GF-D8 (cell line): Measurements from ENCODE around the gene ANXA2.
"Not testable (repeated sequence)": the region's sequence is repeated elsewhere in the genome, so short reads cannot be mapped to it uniquely, and the experiment has no call there.

Source experiments
- DNase-seq: peaks from one replicate; lab custom pipeline; 2025; lab: John Stamatoyannopoulos, UW

The ANXA2 gene

DNA sequence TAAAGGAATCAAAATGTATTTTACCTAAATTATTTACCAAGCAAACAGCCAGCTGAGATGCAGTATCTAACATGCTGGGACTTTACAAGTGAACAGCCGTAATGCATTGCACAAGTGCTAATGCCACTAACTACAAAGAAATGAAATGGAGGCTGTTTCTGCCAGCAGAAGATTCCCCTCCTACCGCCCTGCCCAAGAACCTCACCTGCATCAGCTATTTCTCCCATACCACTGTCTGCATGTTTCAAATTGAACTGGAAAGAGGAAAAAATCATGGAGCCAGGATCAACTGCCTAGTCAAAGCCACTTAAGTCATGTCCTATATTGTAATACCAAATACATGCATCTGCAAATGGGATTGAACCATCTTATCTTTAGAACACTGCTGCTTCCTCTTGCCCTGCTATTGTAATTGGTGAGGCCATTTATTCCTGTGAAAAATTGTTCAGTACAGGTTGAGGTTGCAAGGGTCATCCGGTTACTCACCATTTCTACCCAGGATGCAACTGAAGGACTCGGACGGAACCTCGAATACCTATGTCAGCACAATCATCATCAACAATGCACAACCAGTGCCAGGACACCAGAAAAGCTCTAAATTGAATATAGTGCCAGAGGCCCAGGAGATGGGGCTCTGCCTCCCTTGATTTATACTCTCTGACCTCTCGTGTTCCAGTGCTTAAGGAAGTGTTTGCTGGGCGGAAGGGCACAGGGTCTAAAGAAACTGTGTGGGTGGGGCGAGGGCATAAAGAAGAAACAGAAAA, 27.5 kb downstream of the ANXA2 start:
- no peak for DNase-seq

- no peak for DNase-seq
Measured at GRCh38 chr15:60369696-60370095, 28.1 kb downstream of the ANXA2 start.

DNA sequence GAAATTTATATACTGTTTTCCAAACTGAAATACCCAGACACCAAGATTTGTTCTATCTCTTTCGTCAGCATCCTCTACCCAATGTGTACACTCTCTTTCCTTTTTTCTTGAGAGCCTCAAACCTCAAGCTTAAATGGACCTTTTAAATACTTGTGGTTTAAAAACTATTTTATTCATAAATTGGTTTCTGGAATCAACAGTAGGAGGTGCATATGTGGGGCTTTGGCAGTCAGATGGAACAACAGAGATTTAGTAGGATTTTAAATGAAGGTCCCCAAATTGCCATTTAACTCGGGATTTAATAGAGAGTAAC, 33.2 kb downstream of the ANXA2 start:
- no peak for DNase-seq

GRCh38 chr15:60363903-60364611, 33.7 kb downstream of the ANXA2 start:
- no peak for DNase-seq

DNA sequence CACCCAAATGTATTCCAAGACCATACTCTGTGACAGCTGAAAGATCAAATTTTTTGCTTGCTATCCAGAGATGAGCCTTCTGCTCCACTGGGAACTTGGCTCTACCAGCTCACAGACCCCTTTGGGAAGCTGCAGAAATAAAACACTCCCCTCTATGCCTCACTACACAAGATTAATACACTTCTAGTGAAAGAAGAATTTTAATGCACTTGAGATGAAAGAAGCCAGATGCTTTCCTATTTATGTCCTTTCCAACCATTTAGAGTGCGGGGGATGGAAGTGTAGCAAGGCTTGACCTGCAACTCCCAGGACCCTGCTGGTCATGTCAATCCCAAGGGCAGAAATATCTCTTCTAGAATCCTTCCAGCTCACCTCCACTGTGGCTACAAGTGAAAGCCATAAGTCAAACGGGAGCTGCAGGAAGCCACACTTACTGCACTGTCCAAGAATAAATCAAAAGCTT, 34.7 kb downstream of the ANXA2 start:
- no peak for DNase-seq

GRCh38 chr15:60362321-60363086, 35.3 kb downstream of the ANXA2 start:
- DNase-seq: no peak

DNA sequence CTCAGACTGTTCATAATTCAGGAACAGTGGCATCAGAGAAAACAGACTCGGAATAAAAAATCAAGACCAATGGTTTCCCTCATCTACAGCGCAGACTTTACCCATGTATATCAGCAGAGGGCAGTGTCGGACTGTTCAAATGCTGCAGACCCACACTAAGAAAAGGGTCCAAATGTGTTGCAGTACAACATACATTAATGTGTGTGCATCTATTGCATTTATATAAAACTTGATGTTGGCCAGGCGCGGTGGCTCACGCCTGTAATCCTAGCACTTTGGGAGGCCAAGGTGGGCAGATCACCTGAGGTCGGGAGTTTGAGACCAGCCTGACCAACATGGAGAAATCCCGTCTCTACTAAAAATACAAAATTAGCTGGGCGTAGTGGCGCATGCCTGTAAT, 38.0 kb downstream of the ANXA2 start:
- not testable (repeated sequence) for DNase-seq

DNA sequence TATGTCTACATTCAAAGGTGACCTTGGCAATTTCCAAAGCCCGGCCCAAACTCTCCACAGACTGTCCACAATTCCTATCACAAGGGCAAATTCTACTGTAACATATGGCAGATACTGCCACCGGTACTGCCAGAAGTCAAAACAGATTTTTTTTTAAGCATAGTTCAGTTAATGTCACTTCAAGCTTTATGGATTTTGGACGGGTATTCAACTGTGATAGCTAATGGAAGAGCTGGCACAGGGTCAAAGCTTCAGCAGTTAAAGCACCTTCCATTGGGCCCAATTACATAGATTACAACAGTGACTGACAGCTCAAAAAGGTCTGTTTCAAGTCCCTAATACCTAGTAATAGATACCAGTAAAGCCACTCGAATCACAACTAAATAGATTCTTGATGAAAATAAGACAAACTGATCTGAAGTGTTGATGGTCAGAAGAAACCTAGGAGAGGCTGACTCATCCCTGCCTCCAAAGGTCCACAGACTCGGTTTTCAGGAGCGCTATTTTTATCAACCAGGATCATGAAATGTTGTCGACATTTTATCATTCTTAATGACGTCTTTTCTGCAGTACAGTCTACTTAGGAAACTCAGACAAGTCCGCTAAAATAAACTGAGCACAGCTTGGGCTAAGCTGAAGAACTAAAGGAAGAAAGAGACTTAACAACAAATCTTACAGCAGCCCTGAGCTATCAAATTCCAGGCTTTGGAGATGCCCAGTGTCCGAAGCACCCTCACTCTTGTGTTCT, 38.7 kb downstream of the ANXA2 start:
- no peak for DNase-seq

- no peak for DNase-seq
Measured at GRCh38 chr15:60356832-60357231, 41.0 kb downstream of the ANXA2 start.

- no peak for DNase-seq
Measured at GRCh38 chr15:60355148-60355857, 42.5 kb downstream of the ANXA2 start.

DNA sequence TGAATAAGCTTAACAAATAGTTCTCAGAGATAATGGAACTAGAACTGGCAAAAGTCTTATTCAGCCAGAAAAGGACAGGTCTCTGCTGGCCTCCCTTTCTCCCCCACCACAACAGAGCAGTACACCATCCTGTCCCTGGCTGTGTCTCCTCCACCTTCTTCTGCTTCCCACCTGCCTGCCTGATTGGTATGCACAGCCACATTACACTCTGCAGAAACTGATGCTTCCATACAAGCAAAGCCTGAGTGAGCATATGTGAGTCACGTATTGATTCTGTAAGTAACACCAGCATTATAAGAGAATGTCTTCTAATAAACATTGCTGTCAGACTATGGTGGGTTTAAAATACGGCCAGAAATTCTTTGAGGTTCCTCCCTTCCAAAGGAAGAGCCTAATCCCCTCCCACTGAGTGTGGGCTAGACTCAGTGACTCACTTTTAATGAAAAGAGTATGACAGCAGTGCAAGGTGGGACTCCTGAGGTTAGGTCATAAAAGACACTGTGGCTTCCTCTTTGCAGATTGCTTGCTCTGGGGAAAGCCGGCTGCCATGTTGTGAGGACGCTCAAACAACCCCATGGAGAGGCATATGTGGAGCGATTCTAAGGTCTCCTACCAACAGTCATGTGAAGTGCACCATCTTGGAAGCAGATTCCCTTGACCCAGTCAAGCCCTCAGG, 44.4 kb downstream of the ANXA2 start:
- no peak for DNase-seq

GRCh38 chr15:60352525-60352924, 45.3 kb downstream of the ANXA2 start:
- DNase-seq: no peak

DNA sequence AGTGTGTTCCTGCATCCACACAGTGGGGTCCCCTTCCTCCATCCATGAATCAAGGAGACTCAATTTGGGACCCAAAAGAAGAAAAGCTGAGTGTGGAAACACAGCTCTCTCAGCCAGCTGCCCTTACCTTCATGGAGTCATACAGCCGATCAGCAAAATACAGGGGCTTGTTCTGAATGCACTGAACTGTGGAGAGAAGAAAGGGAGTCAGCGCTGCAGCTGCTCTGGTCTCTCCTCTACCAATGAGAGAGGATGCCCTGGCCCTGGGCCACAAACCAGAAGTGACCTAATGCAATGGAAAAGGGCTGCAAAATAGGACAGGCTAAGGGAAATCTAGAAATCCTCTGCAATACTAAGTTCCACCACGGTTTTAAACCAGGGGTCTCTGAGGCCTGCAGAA, 46.7 kb downstream of the ANXA2 start:
- no peak for DNase-seq

- DNase-seq: no peak
Measured at GRCh38 chr15:60350108-60350507, 47.7 kb downstream of the ANXA2 start.

DNA sequence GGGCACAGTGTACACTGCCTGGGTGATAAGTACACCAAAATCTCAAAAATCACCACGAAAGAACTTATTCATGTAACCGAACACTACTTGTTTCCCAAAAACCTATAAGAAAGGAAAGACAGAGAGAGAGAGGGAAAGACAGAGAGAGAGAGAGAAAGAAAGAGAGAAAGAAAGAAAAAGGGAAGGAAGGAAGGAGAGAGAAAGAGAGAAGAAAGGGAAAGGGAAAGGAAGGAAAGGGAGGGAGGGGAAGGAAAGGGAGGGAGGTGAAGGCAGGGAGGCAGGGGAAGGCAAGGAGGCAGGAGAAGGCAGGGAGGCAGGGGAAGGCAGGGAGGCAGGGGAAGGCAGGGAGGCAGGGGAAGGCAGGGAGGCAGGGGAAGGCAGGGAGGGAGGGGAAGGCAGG, 48.2 kb downstream of the ANXA2 start:
- no peak for DNase-seq

- no peak for DNase-seq
Measured at GRCh38 chr15:60347480-60348049, 50.2 kb downstream of the ANXA2 start.

DNA sequence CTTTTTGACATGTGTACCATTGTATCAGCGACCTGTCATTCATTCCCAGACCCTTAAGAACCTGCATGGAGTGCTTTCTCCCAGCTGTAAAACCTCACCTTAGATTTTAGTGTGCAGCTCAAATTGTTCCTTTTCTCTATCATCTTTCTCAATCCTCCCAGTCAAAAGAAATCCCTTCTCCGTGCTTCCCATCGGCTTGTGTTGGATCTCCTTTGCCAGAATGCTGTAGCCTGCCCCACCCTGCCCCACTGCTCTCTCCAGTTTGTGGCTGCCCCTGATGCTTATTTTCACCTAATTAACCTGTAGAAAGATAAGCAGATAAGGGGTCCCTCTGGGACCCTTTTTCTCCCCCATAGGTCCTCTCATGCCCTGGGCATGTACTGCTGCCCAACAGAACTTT, 51.1 kb downstream of the ANXA2 start:
- no peak for DNase-seq

DNA sequence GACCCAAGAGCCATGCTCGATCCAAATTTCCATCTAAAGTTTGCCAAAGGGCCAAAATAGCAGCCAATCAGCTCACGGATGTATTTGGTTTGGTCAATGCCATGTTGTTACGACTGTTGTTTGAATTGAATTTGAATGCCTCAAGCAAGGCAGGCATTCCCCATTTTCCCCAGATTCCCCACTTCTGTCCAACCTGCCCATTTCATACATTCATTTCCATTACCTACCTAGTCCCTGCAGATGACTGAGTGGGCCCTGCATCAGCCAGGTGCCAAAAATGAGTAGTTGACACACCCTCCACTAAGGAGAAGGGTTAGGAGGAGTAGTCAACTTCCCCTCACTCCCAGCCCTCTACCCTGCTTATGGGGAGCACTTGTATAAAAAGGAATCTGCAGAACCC, 51.7 kb downstream of the ANXA2 start:
- no peak for DNase-seq

- no peak for DNase-seq
Measured at GRCh38 chr15:60345598-60345997, 52.2 kb downstream of the ANXA2 start.

- no peak for DNase-seq
Measured at GRCh38 chr15:60344987-60345386, 52.8 kb downstream of the ANXA2 start.

DNA sequence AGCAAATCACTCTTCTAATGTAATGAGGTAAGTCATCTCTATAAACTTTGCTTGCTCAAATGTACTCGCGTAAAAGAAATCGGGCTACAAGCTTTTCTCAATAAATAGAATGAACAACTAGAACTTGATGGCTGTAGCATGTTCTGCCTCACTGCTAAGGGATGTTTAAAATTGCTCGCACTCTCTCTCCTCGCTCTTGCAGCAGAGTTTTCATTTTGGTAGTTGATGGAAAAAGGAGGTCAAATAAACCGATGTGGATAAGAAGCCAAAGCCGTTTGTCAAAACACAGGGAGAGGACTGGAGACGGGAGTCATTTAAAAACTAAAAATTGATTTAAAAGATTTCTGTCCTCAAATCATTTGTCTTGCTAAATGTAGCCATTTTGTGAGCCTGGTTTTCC, 53.3 kb downstream of the ANXA2 start:
- DNase-seq: no peak
